B cell (primary cell): ENCODE results near the gene TAF13. TPM values are rescaled to one million over a fixed set of nuclear protein-coding genes. Genes with fewer than 3 reads are reported as not detected.

Experiments used
- ATAC-seq: fragments of 200-7000 bp; cut with Tn5 transposase; one replicate; pipeline ENCODE4 v1.10.0; 2021; ENCODE audit warnings: low read depth, mild to moderate bottlenecking, moderate number of reproducible peaks, moderate library complexity
- CTCF ChIA-PET: fragments of 350-600 bp; sonication (Branson Sonifier 250); formaldehyde crosslinking; loops from one replicate; lab custom pipeline; 2021; ENCODE audit warnings: antibody characterized with exemption, inconsistent platforms; lab: Charles Lee
- POLR2A ChIA-PET: fragments of 350-600 bp; sonication (Branson Sonifier 250); formaldehyde crosslinking; loops from one replicate; lab custom pipeline; 2021; ENCODE audit warnings: antibody characterized with exemption; lab: Charles Lee
- DNase-seq: peaks from one replicate; pipeline ENCODE4 v3.0.0; 2013
- H2AFZ ChIP-seq: 2 replicates; pipeline ENCODE4 v1.6.1; 2012; ENCODE audit warnings: mild to moderate bottlenecking, low read depth, low read length; ENCODE audit not compliant: insufficient read depth, poor library complexity, severe bottlenecking
- H3K27ac ChIP-seq, 2 donors: 1 replicate in 1 of 2; 2 replicates in 1 of 2; pipeline ENCODE4 v1.5.1; 2012 to 2013; ENCODE audit warnings: low read length in 2 of 2, mild to moderate bottlenecking in 2 of 2, moderate library complexity in 1 of 2
- H3K27me3 ChIP-seq, 4 experiments: fragments of 200-600 bp in 1 of 4; sonication (generic) in 1 of 4; replicated peaks in 1 of 4; 1 replicate in 2 of 4; 2 replicates in 2 of 4; pipeline versions ENCODE4 v1.6.1 to v1.7.0; 2013 to 2016; ENCODE audit warnings: low read length in 3 of 4, mild to moderate bottlenecking in 2 of 4, mixed read lengths in 1 of 4, moderate library complexity in 1 of 4; ENCODE audit not compliant: insufficient read depth in 4 of 4, control insufficient read depth in 3 of 4; ENCODE audit errors: control extremely low read depth in 1 of 4
- H3K36me3 ChIP-seq, 2 experiments: replicated peaks in 1 of 2; 1 replicate in 1 of 2; 2 replicates in 1 of 2; pipeline versions ENCODE4 v1.6.1 to v1.7.1; 2013; ENCODE audit warnings: low read length in 1 of 2; ENCODE audit not compliant: insufficient read depth in 2 of 2, control insufficient read depth in 1 of 2; ENCODE audit errors: control extremely low read depth in 1 of 2, extremely low read depth in 1 of 2
- H3K4me1 ChIP-seq, 2 donors: fragments of 200-600 bp in 1 of 2; sonication (generic) in 1 of 2; 1 replicate in 1 of 2; 2 replicates in 1 of 2; pipeline versions ENCODE4 v1.5.1 to v1.6.1; 2013 to 2017; ENCODE audit warnings: low read length in 2 of 2; ENCODE audit not compliant: control insufficient read depth in 2 of 2, insufficient read depth in 2 of 2
- H3K4me2 ChIP-seq: replicated peaks from 2 replicates; pipeline ENCODE3; 2012; ENCODE audit warnings: mild to moderate bottlenecking, low read depth, low read length; ENCODE audit not compliant: poor library complexity, severe bottlenecking
- H3K4me3 ChIP-seq, 5 experiments: fragments of 200-600 bp in 1 of 5; sonication (generic) in 1 of 5; 1 replicate in 3 of 5; 2 replicates in 2 of 5; pipeline versions ENCODE4 v1.5.1 to v1.7.0; 2011 to 2016; ENCODE audit warnings: low read length in 4 of 5, mild to moderate bottlenecking in 4 of 5, low read depth in 2 of 5, control low read depth in 1 of 5, moderate library complexity in 1 of 5; ENCODE audit not compliant: insufficient read depth in 1 of 5; ENCODE audit errors: control extremely low read depth in 1 of 5, extremely low read depth in 1 of 5
- H3K79me2 ChIP-seq: fragments of 200-600 bp; sonication (generic); one replicate; pipeline ENCODE4 v1.6.0; 2016; ENCODE audit warnings: low read length; ENCODE audit not compliant: control insufficient read depth, insufficient read depth
- H3K9ac ChIP-seq: fragments of 200-600 bp; sonication (generic); 2 replicates; pipeline ENCODE4 v1.6.1; 2017; ENCODE audit warnings: mild to moderate bottlenecking, low read length, moderate library complexity
- H3K9me3 ChIP-seq, 3 donors: one replicate each; pipeline versions ENCODE4 v1.6.1 to v1.7.1; 2013; ENCODE audit warnings: low read length in 2 of 3; ENCODE audit not compliant: control insufficient read depth in 2 of 3, insufficient read depth in 1 of 3; ENCODE audit errors: control extremely low read depth in 1 of 3
- H4K20me1 ChIP-seq: 2 replicates; pipeline ENCODE4 v1.6.0; 2012; ENCODE audit warnings: mild to moderate bottlenecking, low read length; ENCODE audit not compliant: insufficient read depth, control insufficient read depth, poor library complexity, severe bottlenecking
- H3K27ac Mint-ChIP-seq: one replicate; pipeline ENCODE4 v1.8.0; 2021; ENCODE audit warnings: mixed read lengths
- H3K27me3 Mint-ChIP-seq: one replicate; pipeline ENCODE4 v1.8.0; 2021; ENCODE audit warnings: mixed read lengths
- H3K4me1 Mint-ChIP-seq: one replicate; pipeline ENCODE4 v1.8.0; 2021; ENCODE audit warnings: mixed read lengths
- H3K4me3 Mint-ChIP-seq: one replicate; pipeline ENCODE4 v1.8.0; 2021; ENCODE audit warnings: mixed read lengths
- H3K9me3 Mint-ChIP-seq: one replicate; pipeline ENCODE4 v1.8.0; 2022; ENCODE audit warnings: mixed read lengths; ENCODE audit not compliant: insufficient read depth
- EZH2 ChIP-seq: IDR thresholded peaks from 2 replicates; pipeline ENCODE4 v1.6.1; 2012; ENCODE audit warnings: borderline replicate concordance, low read depth, mild to moderate bottlenecking, moderate library complexity, low read length; ENCODE audit not compliant: insufficient read depth, poor library complexity, severe bottlenecking
- WGBS: methylation state at CpG from one replicate; pipeline ENCODE4 v1.1.5; 2013; ENCODE audit warnings: missing lambda C conversion rate; ENCODE audit not compliant: insufficient coverage; 5-methylcytosine and 5-hydroxymethylcytosine counted together
- intact Hi-C: fragments of 100-400 bp; cut with micrococcal nuclease; formaldehyde crosslinking; loops from one replicate; pipeline ENCODE4 v1.10.0; 2022
- polyA plus RNA-seq: library from polyadenylated mRNA; depleted of rRNA; stranded (reverse); fragments of >200 nt; gene quantifications from 2 replicates; pipeline ENCODE4 v1.2.3, GENCODE V29; 2012
- total RNA-seq, 2 donors: library from RNA; stranded (reverse); fragments of 120-200 nt in 1 of 2; gene quantifications; 1 replicate in 1 of 2; 2 replicates in 1 of 2; pipeline versions ENCODE4 v1.2.3 to v1.2.4, GENCODE V29; 2013 to 2022
- TF ChIP-seq, protein P1 (sequence below): fragments of 200-600 bp; IDR thresholded peaks from one replicate; pipeline ENCODE4 v1.8.0; 2022; ENCODE audit warnings: antibody characterized with exemption, mild to moderate bottlenecking

Gene TAF13
- total and polyA plus RNA-seq, 2 donors (not counting 1 experiment from before 2014, with no cell fraction given): 6.6 to 14.3 TPM

DNA sequence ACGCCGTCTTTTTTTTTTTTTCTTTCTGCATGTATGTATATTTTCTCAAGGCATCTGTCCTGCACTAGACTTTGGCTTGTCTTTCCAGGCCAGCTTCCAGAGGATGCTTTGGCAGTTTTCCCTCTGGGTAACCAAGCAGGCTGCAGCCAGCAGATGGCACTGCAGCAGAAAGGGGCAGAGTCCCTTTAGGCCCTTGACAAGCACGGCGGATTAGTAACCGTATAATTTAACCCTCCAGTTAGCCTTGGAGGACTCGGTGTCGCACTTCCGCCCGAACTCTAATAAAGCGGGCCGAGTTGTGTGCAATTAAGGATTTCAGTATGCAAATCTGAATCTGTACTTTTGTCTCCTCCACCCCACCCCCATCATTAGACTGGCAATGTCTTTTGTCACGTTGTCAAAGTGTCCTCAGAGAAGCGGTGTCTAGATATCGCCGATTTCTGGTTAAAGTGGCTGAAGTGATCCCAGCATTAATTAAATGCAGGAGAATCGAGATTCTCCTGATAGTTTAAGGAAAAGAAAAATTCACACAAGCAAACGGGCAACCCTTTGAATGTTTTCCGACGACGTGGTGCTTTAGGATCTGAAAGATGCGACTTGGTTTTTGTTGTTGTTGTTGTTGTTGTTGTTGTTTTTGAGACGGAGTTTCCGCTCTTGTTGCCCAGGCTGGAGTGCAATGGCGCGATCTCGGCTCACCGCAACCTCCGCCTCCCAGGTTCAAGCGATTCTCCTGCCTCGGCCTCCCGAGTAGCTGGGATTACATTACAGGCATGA is 13.6 kb upstream of the TAF13 start:
- Histone ChIP-seq H3K4me3 (peak overlapping the region in 4 of 5 experiments; percentile 88 to 99 (median 92)), H4K20me1 (no peaks in the 10 kb centered on the region), H3K79me2 (peaks cover 36% of the 10 kb centered on the region), H3K27ac (peak overlapping the region; percentile 96 to 98), H2AFZ (peak overlapping the region; percentile 91), H3K4me1 (peaks cover 25 to 28% of the 10 kb centered on the region in 2 donors), H3K36me3 (peaks cover 0 to 6% of the 10 kb centered on the region in 2 experiments), H3K9ac (peak overlapping the region; percentile 99), H3K4me2 (peak overlapping the region; percentile 99), H3K9me3 (peaks cover 0 to 17% (median 0%) of the 10 kb centered on the region in 3 donors), H3K27me3 (no peaks in the 10 kb centered on the region)
- Mint-ChIP-seq H3K9me3 (no peaks in the 10 kb centered on the region), H3K4me1 (peaks cover 33% of the 10 kb centered on the region), H3K4me3 (peak overlapping the region; percentile 92), H3K27ac (peak overlapping the region; percentile 94), H3K27me3 (no peaks in the 10 kb centered on the region)
- TF ChIP-seq, protein P1, sequence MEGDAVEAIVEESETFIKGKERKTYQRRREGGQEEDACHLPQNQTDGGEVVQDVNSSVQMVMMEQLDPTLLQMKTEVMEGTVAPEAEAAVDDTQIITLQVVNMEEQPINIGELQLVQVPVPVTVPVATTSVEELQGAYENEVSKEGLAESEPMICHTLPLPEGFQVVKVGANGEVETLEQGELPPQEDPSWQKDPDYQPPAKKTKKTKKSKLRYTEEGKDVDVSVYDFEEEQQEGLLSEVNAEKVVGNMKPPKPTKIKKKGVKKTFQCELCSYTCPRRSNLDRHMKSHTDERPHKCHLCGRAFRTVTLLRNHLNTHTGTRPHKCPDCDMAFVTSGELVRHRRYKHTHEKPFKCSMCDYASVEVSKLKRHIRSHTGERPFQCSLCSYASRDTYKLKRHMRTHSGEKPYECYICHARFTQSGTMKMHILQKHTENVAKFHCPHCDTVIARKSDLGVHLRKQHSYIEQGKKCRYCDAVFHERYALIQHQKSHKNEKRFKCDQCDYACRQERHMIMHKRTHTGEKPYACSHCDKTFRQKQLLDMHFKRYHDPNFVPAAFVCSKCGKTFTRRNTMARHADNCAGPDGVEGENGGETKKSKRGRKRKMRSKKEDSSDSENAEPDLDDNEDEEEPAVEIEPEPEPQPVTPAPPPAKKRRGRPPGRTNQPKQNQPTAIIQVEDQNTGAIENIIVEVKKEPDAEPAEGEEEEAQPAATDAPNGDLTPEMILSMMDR: no peak
- no peak for TF ChIP-seq EZH2
- 87% methylated on average over 13 of the region's 31 CpGs for WGBS
- POLR2A ChIA-PET: interaction anchor here (1.2 to 2.8 kb wide), 4 partner anchors 10 to 47 kb away, joined by 4 to 38 read pairs (median 14); partner anchors contain the start of genes TAF13 and WDR47
- ATAC-seq (no peak), DNase-seq (peak; percentile 31)
- CTCF ChIA-PET: interaction anchor here (3.0 to 3.1 kb wide), 2 partner anchors 10 to 13 kb away, joined by 13 to 25 read pairs; partner anchors contain the start of gene TAF13
- intact Hi-C loops: loop anchor here (1.0 to 10.0 kb wide), 8 partner anchors 11 to 535 kb away; partner anchors contain the start of genes CLCC1, GPSM2, SARS1 and STXBP3
